Heart left ventricle (tissue), 16 donors: ENCODE results near the gene ABCB9. TPM values are rescaled to one million over a fixed set of nuclear protein-coding genes. Genes with fewer than 3 reads are reported as not detected.

Source experiments
- ATAC-seq, 4 donors: fragments of 200-7000 bp; cut with Tn5 transposase; one replicate each; pipeline ENCODE4 v1.9.1; 2020 to 2022; ENCODE audit warnings: moderate library complexity in 4 of 4, mild to moderate bottlenecking in 3 of 4, moderate number of reproducible peaks in 1 of 4
- DNase-seq, 5 donors: peaks; one replicate each; pipeline ENCODE4 v3.0.0-alpha.2; 2020
- H3K27ac ChIP-seq, 12 donors: fragments of 200-600 bp; sonication (generic) in 4 of 12; one replicate each; pipeline versions ENCODE4 v1.5.0 to v1.8.0; 2016 to 2022; ENCODE audit warnings: mild to moderate bottlenecking in 2 of 12
- H3K27me3 ChIP-seq, 9 donors: fragments of 200-600 bp; sonication (generic) in 2 of 9; one replicate each; pipeline versions ENCODE4 v1.5.1 to v1.8.0; 2016 to 2022; ENCODE audit warnings: mild to moderate bottlenecking in 3 of 9
- H3K36me3 ChIP-seq, 9 donors: fragments of 200-600 bp; sonication (generic) in 2 of 9; one replicate each; pipeline versions ENCODE4 v1.5.0 to v1.8.0; 2018 to 2022; ENCODE audit warnings: mild to moderate bottlenecking in 2 of 9
- H3K4me1 ChIP-seq, 12 donors: fragments of 200-600 bp; sonication (generic) in 4 of 12; one replicate each; pipeline versions ENCODE4 v1.5.0 to v1.8.0; 2016 to 2022; ENCODE audit warnings: mild to moderate bottlenecking in 3 of 12
- H3K4me3 ChIP-seq, 12 donors: fragments of 200-600 bp; sonication (generic) in 4 of 12; one replicate each; pipeline versions ENCODE4 v1.5.0 to v1.8.0; 2017 to 2022; ENCODE audit warnings: mild to moderate bottlenecking in 9 of 12, moderate library complexity in 4 of 12
- H3K9me3 ChIP-seq, 12 donors: fragments of 200-600 bp; sonication (generic) in 4 of 12; one replicate each; pipeline versions ENCODE4 v1.5.0 to v1.8.0; 2016 to 2022; ENCODE audit warnings: mild to moderate bottlenecking in 1 of 12
- POLR2A ChIP-seq, 2 donors: fragments of 450-650 bp; IDR thresholded peaks; one replicate each; pipeline ENCODE4 v1.6.1; 2017; ENCODE audit warnings: antibody characterized with exemption in 2 of 2, mild to moderate bottlenecking in 2 of 2, moderate library complexity in 2 of 2
- WGBS, 4 donors: extraction: QIAGEN DNeasy Blood & Tissue Kit in 2 of 4; methylation state at CpG; one replicate each; pipeline versions ENCODE4 v1.1.5 to v1.1.7; 2013 to 2018; 5-methylcytosine and 5-hydroxymethylcytosine counted together
- intact Hi-C, 10 donors: fragments of 100-400 bp; cut with DNase I; formaldehyde crosslinking; loops; one replicate each; pipeline versions ENCODE4 v1.11.1 to v1.14.2; 2022
- polyA plus RNA-seq, 2 donors: library from polyadenylated mRNA; stranded (reverse); fragments of 200-250 nt; gene quantifications; one replicate each; pipeline ENCODE4 v1.2.3, GENCODE V29; 2013
- total RNA-seq, 9 donors: library from RNA; depleted of rRNA in 2 of 9; stranded (reverse); fragments of >200 nt in 2 of 9; fragmentation: NEBNext Ultra II Directional in 3 of 9; extraction: Animal tissue kit (Norgen Biotek cat#: 25700) in 3 of 9; gene quantifications; one replicate each; pipeline versions ENCODE4 v1.1.0 to v1.2.4, GENCODE V29; 2016 to 2023
- TF ChIP-seq, protein P1 (sequence below), 12 donors: fragments of 200-600 bp; sonication (generic) in 4 of 12; IDR thresholded peaks; one replicate each; pipeline versions ENCODE4 v1.5.0 to v1.8.0; 2018 to 2022; ENCODE audit warnings: antibody characterized with exemption in 12 of 12, mild to moderate bottlenecking in 5 of 12
- donor health status: ischemic (EF 13 %, LVEDD 7.1; RV severe dilation, severe dysfunction).
- donor health status: healthy with polysubstance abuse.
- donor health status: DM: no; HTN: yes; CAD: no.
- donor health status: DM: no; HTN: no; CAD: no.
- donor health status: ischemic (EF 25% LVEDD 6.9; RV normal size, moderate dysfunction).
- donor health status: ischemic (EF 25% LVEDD 5.7; RV mildly dilated, moderate dysfunction).
- donor health status: healthy.
- donor health status: DM: yes; HTN: yes; CAD: no.
- donor health status: ischemic (EF 35%, LVEDD 5.7; RV mildly dilated, moderate dysfunction).
- donor health status: nonischemic (EF 11% LVEDD 7.7; RV severe dilation, severe dysfunction).
- donor health status: DM: yes; HTN: yes; CAD: no.
- donor health status: PGD.
- donor health status: ischemic (EF 29% LVEDD 5.4; RV normal size, mild dysfunction).
- donor health status: nonischemic (EF 23%, LVEDD 6.1; RV moderate dilation, normal function).

The ABCB9 gene
- total and polyA plus RNA-seq, 11 donors: 3.1 to 8.6 (median 4.6) TPM

DNA sequence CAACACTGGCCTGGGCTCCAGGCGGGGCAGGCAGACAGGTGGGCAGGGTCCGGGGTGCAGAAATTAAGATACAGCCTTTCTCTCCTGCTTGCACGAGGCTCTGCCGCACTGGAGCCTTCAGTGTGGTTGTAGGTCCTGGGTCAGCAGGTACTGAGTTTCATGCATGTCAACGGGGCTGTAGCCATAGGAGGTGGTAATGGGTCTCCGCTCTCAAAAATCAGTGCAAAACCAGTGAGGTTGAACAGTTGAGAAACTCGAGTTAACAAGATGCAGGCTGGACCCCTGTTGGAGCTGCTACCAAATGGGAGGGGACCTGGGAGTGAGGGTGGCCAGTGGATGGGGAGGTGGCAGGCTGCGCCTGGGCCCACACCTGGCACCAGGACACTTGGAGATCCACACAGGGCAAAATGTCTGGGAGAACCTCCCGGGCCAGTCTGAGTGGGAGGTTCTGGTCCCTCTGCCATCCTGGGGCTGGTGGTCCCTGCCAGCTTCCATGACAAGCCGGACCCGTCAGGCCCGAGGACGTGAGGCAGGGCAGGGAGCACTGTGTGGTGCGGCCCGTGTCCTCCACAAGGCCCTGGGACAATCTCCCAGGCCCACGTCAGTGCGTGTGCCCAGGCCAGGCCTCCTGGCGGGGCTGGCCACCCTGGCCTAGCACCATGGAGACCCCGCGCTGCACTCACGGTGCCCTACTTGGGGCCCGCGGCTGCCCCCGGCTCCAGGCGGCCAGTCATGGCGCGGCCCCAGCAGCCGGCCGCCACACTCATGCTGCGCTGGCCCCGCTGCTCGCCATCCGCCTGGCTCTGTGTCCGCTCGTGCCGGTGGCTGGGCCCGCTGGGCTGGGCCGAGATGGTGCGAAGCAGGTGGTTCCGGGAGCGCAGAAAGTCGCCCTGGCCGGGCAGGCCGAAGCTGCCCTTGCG lies 19.3 kb upstream of the ABCB9 start:
- intact Hi-C loops: loop anchor here in 2 of 10 donors (10.0 kb wide), 2 partner anchors 169 to 249 kb away; partner anchors contain the start of genes PITPNM2 (in 2 of the 2), MPHOSPH9 (in 1 of the 2) and MTRFR (in 1 of the 2)
- peak in 2 of 5 donors; percentile 8 to 47 for DNase-seq
- peak overlapping the region in 11 of 12 donors; percentile 47 to 88 (median 69) for H3K27ac ChIP-seq
- H3K9me3 ChIP-seq: no peaks in the 10 kb centered on the region
- TF ChIP-seq POLR2A (IDR thresholded peaks at IDR 0.05): no peak
- TF ChIP-seq, protein P1, sequence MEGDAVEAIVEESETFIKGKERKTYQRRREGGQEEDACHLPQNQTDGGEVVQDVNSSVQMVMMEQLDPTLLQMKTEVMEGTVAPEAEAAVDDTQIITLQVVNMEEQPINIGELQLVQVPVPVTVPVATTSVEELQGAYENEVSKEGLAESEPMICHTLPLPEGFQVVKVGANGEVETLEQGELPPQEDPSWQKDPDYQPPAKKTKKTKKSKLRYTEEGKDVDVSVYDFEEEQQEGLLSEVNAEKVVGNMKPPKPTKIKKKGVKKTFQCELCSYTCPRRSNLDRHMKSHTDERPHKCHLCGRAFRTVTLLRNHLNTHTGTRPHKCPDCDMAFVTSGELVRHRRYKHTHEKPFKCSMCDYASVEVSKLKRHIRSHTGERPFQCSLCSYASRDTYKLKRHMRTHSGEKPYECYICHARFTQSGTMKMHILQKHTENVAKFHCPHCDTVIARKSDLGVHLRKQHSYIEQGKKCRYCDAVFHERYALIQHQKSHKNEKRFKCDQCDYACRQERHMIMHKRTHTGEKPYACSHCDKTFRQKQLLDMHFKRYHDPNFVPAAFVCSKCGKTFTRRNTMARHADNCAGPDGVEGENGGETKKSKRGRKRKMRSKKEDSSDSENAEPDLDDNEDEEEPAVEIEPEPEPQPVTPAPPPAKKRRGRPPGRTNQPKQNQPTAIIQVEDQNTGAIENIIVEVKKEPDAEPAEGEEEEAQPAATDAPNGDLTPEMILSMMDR (IDR thresholded peaks at IDR 0.05): no peak
- no peak for ATAC-seq
- H3K4me3 ChIP-seq: no peak overlapping the region
- peaks cover 10 to 47% (median 43%) of the 10 kb centered on the region in 12 donors for H3K4me1 ChIP-seq
- peaks cover 0 to 69% (median 38%) of the 10 kb centered on the region in 9 donors for H3K36me3 ChIP-seq
- H3K27me3 ChIP-seq: no peaks in the 10 kb centered on the region
- 87 to 93% (median 89%) methylated on average over 15 to 45 of the region's 45 CpGs for WGBS, 4 donors

DNA sequence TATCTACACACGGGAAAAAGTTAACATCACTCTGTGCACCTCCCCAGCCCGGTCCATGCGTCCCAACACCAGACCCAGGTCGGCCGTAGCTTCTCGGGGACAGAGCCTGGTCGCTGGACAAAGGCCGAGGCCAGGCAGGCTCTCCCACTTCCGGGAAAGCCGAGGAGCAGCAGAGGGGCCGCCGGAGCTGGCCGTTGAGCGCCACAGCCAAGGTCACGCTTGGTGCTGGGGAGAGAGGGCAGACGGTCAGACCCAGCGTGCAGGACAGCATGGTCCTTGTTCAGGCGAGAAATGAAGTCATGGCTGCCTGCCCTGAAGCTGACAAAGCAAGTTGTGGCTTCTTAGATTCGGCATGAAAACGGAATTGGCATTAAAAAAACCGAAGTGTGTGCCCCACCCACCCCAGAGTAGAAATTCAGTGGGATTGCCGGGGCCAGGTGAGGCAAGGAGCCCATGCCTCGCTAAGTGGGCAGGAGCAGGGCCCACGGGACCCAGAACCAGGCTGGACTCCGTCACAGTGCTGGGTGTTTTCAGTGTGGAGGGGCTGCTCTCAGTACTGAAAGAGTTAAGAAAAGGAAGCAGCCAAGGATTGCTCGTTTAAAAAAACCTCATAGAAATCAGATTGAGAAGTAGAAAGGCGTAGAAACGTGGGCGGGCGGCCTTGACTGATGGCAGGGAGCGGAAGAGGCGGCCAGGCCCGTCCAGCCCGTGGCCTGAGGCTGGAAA lies 18.5 kb upstream of the ABCB9 start:
- WGBS, 4 donors: 35 to 40% (median 38%) methylated on average over 33 to 34 of the region's 34 CpGs
- H3K27me3 ChIP-seq: no peaks in the 10 kb centered on the region

DNA sequence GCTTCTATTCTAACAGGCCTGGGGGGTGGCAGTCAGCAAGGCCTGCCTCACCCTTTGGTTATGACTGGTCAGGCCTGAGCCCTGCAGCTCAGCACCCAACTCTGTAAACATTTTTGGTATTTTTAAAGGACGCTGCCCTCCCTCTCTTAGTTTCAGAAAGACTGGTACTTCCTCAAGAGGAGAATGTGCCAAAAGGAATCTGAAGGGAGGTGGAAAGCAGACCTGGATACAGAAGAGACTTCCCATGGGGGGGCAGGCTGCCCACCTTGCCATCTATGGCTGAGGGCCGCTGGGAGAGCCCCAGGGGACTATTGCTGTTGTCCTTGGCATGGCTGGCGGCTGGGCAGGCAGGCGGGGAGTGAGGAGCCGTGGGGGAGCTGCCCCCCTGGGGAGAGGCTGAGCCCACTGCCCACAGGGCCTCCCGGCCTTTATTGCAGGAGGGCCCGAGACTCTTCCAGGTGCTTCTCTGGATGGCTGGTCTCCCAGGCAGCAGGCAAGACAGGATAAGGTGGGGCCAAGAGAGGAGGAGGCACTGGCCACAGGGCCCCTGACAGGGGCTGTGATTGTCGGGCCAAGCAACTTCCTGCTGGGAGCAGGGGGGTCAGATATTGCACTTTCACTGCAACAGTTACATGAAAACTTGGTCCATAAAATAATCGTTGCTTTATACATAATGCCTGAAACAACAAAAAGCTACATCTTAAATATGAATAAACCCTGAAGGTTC lies 17.7 kb upstream of the ABCB9 start:
- Histone ChIP-seq H3K4me3 (peak overlapping the region in 6 of 12 donors; percentile 10 to 35 (median 26)), H3K27me3 (no peaks in the 10 kb centered on the region), H3K27ac (peak overlapping the region in 11 of 12 donors; percentile 39 to 88 (median 66)), H3K4me1 (peaks cover 10 to 60% (median 55%) of the 10 kb centered on the region in 12 donors), H3K9me3 (no peaks in the 10 kb centered on the region), H3K36me3 (peaks cover 0 to 52% (median 38%) of the 10 kb centered on the region in 9 donors)
- DNase-seq: peak in 3 of 5 donors; percentile 13 to 62 (median 35)
- ATAC-seq: peak in 2 of 4 donors; percentile 0 to 25
- intact Hi-C loops: loop anchor here in 6 of 10 donors (5.0 to 10.0 kb wide), 6 partner anchors 163 to 253 kb away; partner anchors contain the start of genes MPHOSPH9 (in 3 of the 6), MTRFR (in 3 of the 6) and PITPNM2 (in 3 of the 6)
- 28 to 37% (median 32%) methylated on average over 9 of the region's 9 CpGs for WGBS, 4 donors
- TF ChIP-seq, protein P1 (IDR thresholded peaks at IDR 0.05): no peak
- no peak for TF ChIP-seq POLR2A (IDR thresholded peaks at IDR 0.05)

More for the DNA sequence above, 18.5 kb upstream of the ABCB9 start:
- intact Hi-C loops: loop anchor here in 6 of 10 donors (5.0 to 10.0 kb wide), 6 partner anchors 163 to 253 kb away; partner anchors contain the start of genes MPHOSPH9 (in 3 of the 6), MTRFR (in 3 of the 6) and PITPNM2 (in 3 of the 6)
- Histone ChIP-seq H3K4me3 (peak overlapping the region in 7 of 12 donors; percentile 10 to 35 (median 26)), H3K4me1 (peaks cover 10 to 51% (median 47%) of the 10 kb centered on the region in 12 donors), H3K27ac (peak overlapping the region; percentile 47 to 88 (median 68)), H3K9me3 (no peaks in the 10 kb centered on the region), H3K36me3 (peaks cover 0 to 61% (median 38%) of the 10 kb centered on the region in 9 donors)
- TF ChIP-seq POLR2A (IDR thresholded peaks at IDR 0.05): no peak
- TF ChIP-seq, protein P1 (IDR thresholded peaks at IDR 0.05): no peak
- DNase-seq: peak in 4 of 5 donors; percentile 44 to 66 (median 56)
- ATAC-seq: peak in 3 of 4 donors; percentile 2 to 27 (median 6)
